BE2C (cell line): ENCODE measurements around the gene PLEKHD1.

Experiments used
- DNase-seq: peaks from one replicate; pipeline ENCODE4 v3.0.0-alpha.2; 2020
- H3K27me3 ChIP-seq: fragments of 250-450 bp; sonication (Bioruptor Pico); 2 replicates; pipeline ENCODE4 v1.5.1; 2020; ENCODE audit warnings: mild to moderate bottlenecking
- H3K36me3 ChIP-seq: fragments of 250-450 bp; sonication (Bioruptor Pico); 2 replicates; pipeline ENCODE4 v1.5.1; 2020; ENCODE audit warnings: mild to moderate bottlenecking
- H3K4me1 ChIP-seq: fragments of 250-450 bp; sonication (Bioruptor Pico); 2 replicates; pipeline ENCODE4 v1.5.1; 2020
- H3K4me3 ChIP-seq: 2 replicates; pipeline ENCODE4 v1.5.1; 2011; ENCODE audit warnings: low read depth, low read length
- H3K9me3 ChIP-seq: fragments of 250-450 bp; sonication (Bioruptor Pico); 2 replicates; pipeline ENCODE4 v1.5.1; 2020
- CTCF ChIP-seq: IDR thresholded peaks from 2 replicates; pipeline ENCODE4 v1.5.1; 2012; ENCODE audit warnings: mild to moderate bottlenecking, low read depth, low read length

Gene PLEKHD1

GRCh38 chr14:69485315-69485660 lies 760 bp downstream of the PLEKHD1 start:
- Histone ChIP-seq H3K4me3 (no peak overlapping the region), H3K4me1 (no peaks in the 10 kb centered on the region), H3K36me3 (no peaks in the 10 kb centered on the region), H3K9me3 (no peaks in the 10 kb centered on the region), H3K27me3 (peaks cover 33% of the 10 kb centered on the region)
- no peak for DNase-seq
- TF ChIP-seq CTCF: no peak

- Histone ChIP-seq H3K9me3 (no peaks in the 10 kb centered on the region), H3K36me3 (no peaks in the 10 kb centered on the region), H3K4me3 (no peak overlapping the region), H3K27me3 (peaks cover 33% of the 10 kb centered on the region), H3K4me1 (no peaks in the 10 kb centered on the region)
- no peak for DNase-seq
- TF ChIP-seq CTCF: no peak
These were observed 1.2 kb downstream of the PLEKHD1 start for GRCh38 chr14:69485701-69486100.

GRCh38 chr14:69487226-69487625 lies 2.7 kb downstream of the PLEKHD1 start:
- Histone ChIP-seq H3K4me1 (no peaks in the 10 kb centered on the region), H3K27me3 (peaks cover 33% of the 10 kb centered on the region), H3K4me3 (no peak overlapping the region), H3K36me3 (no peaks in the 10 kb centered on the region), H3K9me3 (no peaks in the 10 kb centered on the region)
- DNase-seq: no peak
- no peak for TF ChIP-seq CTCF

GRCh38 chr14:69487771-69488170 lies 3.2 kb downstream of the PLEKHD1 start:
- TF ChIP-seq CTCF: no peak
- Histone ChIP-seq H3K36me3 (no peaks in the 10 kb centered on the region), H3K4me3 (no peak overlapping the region), H3K27me3 (peaks cover 33% of the 10 kb centered on the region), H3K4me1 (no peaks in the 10 kb centered on the region), H3K9me3 (no peaks in the 10 kb centered on the region)
- no peak for DNase-seq

- no peak overlapping the region for H3K4me3 ChIP-seq
- no peaks in the 10 kb centered on the region for H3K4me1 ChIP-seq
- H3K27me3 ChIP-seq: peaks cover 17% of the 10 kb centered on the region
- H3K9me3 ChIP-seq: no peaks in the 10 kb centered on the region
- DNase-seq: no peak
- no peak for TF ChIP-seq CTCF
- no peaks in the 10 kb centered on the region for H3K36me3 ChIP-seq
These were observed 5.0 kb downstream of the PLEKHD1 start for GRCh38 chr14:69489495-69489894.

- Histone ChIP-seq H3K36me3 (no peaks in the 10 kb centered on the region), H3K9me3 (no peaks in the 10 kb centered on the region), H3K27me3 (peaks cover 8% of the 10 kb centered on the region), H3K4me3 (no peak overlapping the region), H3K4me1 (no peaks in the 10 kb centered on the region)
- DNase-seq: no peak
- TF ChIP-seq CTCF: no peak
These were observed 5.8 kb downstream of the PLEKHD1 start for GRCh38 chr14:69490219-69490918.
